VCaP (cell line): ENCODE measurements around the gene PLEKHA4.
A peak's percentile ranks its signal among the peaks of the same experiment; 100 is the strongest.

ENCODE experiments used
- H3K27ac ChIP-seq: fragments of 450-650 bp; 2 replicates; pipeline ENCODE4 v1.5.1; 2017
- TF ChIP-seq, protein P1 (sequence below): fragments of 450-650 bp; conservative IDR thresholded peaks from 2 replicates; pipeline ENCODE4 v1.5.1; 2017; ENCODE audit warnings: mild to moderate bottlenecking, moderate library complexity

The PLEKHA4 gene

DNA sequence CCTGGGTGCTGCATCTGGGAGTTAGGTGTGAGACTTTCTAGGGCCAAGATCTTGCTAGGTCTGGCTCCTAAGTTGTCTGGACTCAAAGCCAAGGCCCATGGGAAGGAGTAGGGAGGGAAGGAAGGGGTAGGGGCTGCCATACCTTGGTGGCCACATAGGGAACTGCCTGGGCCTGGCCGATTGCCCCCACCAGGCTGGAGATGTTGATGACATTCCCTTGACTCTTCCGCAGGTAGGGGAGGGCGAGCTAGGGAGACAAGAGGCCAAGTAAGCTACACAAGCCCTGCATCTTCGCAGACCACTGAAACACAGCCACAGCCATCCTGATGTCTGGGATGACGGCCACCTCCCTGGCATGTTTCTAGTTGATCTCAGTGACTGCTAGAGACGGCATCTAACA, 53.5 kb downstream of the PLEKHA4 start:
- peak overlapping the region; percentile 92 for H3K27ac ChIP-seq
- TF ChIP-seq, protein P1, sequence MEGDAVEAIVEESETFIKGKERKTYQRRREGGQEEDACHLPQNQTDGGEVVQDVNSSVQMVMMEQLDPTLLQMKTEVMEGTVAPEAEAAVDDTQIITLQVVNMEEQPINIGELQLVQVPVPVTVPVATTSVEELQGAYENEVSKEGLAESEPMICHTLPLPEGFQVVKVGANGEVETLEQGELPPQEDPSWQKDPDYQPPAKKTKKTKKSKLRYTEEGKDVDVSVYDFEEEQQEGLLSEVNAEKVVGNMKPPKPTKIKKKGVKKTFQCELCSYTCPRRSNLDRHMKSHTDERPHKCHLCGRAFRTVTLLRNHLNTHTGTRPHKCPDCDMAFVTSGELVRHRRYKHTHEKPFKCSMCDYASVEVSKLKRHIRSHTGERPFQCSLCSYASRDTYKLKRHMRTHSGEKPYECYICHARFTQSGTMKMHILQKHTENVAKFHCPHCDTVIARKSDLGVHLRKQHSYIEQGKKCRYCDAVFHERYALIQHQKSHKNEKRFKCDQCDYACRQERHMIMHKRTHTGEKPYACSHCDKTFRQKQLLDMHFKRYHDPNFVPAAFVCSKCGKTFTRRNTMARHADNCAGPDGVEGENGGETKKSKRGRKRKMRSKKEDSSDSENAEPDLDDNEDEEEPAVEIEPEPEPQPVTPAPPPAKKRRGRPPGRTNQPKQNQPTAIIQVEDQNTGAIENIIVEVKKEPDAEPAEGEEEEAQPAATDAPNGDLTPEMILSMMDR, result no peak

DNA sequence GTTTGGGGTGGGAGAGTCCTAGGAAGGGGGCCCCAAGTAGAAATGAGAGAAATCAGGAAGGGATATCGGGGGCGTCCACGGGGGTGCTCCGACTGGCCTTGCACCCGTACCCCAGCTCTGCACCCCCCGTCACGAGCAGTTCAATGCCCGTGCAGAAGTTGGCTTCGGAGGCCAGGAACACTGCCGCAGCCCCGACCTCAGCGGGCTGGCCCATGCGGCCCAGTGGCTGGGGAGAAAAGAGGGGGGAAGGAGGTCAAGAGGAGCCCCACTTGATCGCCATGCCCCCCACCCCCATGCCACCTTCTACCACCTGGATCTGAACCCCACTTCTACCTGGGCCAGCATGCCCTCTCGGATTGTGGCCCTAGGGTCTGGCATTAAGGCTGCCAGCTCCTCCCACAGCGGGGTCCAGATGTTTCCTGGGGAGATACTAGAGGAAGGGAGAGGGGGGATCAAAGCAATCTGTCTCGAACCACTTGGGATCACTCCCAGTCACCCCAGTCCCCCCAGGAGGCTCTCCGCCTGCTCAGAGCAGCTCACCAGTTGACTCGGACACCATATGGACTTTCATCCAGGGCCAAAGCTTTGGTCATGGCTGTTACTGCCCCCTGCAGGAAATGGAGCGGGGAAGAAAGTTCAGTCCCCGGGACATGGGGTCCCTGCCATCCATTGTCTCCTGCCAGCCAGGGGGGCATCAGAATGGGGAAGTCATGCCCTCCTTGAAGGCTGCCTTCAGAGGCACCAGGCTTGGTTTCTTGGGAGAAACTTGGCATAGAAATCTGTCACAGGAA, 55.1 kb downstream of the PLEKHA4 start:
- TF ChIP-seq, protein P1, result no peak
- H3K27ac ChIP-seq, result no peak overlapping the region

DNA sequence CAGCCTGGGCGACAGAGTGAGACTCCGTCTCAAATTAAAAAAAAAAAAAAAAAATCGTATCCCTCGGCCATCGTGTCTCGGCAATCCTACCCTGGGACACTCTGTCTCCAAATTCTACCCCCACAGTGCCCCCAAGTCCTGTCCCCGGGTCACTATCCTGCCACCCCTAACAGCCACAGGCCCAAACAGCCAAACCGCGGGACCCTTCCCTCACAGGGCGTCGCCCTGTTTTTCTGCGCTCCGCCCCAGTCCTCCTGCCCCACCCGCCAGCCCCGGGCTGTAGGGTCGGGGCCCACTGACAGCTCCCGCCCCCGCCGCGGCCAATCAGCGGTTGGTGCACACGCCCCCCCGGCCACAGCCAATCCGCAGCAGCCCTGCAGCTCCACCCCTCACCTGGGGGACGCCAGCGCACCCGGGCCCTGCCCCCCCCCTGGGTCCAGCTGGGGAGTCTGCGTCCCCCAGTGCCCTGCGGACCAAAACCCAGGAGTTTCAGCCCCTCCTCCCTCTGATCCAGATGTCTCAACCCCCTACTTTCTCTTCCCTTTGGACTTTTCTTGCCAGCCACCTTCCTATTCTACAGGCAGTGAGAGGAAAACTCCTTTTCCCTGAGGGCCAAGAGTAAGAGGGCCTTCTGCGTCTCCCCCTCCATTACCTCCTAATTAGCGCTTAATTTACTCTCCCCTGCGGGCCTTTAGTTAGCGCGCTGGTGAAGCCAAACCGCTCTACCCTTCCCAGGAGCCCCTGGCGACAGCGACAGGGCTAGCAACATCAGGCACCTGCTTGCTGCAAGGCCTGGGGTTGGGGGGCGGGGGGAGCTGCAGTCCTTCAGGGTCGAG, 56.1 kb downstream of the PLEKHA4 start:
- TF ChIP-seq, protein P1, result no peak

DNA sequence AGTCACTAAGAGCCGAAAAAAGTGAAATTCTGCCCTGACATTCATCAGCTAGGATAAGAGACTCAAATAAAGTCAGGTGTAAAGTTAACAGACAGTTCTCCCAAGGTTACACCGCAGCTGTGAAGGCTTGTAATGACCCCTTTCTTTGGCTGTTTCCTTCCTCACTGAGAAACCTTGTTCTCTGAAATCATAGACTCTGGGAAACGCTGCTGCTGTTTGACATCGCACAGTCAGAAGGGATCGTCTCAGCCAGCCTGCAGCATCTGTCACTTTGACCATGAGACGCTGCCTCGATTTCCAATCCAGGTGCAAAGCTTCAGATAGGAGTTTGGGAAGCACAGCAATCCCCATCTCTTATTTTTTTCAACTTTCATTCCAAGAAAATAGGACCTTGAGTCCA, 58.3 kb downstream of the PLEKHA4 start:
- peak overlapping the region; percentile 88 for H3K27ac ChIP-seq
- TF ChIP-seq, protein P1, result no peak

More for the DNA sequence above, 56.1 kb downstream of the PLEKHA4 start:
- H3K27ac ChIP-seq, result no peak overlapping the region; the same call in 1 of the 2 replicates

DNA sequence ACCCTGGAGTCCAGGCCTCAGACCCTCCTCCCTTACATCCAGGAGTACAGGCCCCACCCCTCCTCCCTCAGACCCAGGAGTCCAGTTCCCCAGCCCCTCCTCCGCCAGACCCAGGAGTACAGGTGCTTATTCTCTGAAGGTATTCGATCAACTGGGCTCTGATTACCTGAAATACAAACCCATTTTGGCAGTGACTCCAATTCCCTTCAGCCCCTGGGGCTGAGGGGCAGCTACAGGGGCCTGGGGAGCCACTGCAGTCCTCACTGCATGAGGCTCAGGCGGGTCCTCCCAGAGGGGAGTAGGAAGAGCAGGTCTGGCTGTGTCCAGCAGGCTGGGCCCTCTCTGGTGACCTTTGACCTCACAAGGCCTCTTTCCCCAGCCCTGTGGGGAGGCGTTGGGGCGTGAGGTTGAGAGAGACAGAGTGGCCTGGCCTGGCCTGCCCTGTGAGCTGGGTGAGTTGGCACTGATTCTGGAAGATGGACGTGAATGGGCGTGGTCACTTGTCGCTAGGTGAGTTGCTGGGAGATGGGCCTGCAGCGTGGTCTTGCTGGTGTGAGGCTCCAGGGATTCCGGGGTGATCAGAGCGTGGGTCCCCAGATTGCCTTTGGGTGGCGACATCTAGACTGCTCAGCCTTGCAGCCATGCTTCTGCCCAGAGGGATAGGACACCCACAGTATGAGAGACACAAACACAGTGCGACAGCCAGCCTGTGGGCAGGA, 60.7 kb downstream of the PLEKHA4 start:
- TF ChIP-seq, protein P1, result no peak
- peak overlapping the region; percentile 28; the same call in 1 of the 2 replicates for H3K27ac ChIP-seq

DNA sequence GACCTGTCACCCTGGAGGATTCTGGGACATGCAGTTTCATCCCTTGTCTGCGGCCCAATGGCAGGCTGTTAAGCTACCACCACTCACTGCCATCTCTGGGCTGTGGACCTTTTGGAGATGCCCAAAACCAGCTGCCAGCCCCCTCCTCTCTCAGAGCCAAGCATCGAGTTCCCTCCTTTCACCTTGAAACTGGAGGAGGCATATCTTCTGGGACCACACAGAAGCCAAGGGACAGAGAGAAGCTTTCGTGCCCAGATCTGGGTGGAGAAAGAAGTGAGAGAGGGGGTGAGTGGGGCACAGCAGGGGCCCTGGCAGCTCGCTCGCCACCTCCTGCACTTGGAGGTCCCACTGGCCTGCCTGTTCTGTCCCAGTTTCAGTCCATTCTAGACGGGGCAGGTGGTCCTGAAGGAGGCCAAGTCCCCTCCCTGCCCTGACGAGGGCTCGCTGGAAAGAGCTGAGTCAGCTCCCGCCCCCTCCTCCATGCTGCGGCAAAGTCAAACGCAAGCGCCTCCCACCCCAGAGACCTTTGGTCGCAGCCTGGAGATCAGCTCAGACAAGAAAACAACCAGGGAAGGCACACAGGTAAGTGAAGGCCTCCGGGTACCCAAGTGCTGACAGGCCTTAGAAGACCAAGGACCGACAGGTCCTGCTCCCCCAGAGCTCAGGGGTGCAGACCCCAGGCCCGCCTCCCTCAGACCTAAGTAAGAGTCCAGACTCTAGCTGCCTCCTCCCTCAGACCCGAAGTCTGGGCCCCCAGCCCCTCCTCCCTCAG, 61.4 kb downstream of the PLEKHA4 start:
- TF ChIP-seq, protein P1, result no peak
- peak overlapping the region; percentile 28; the same call in 1 of the 2 replicates for H3K27ac ChIP-seq
